ENCODE data around the gene KRT12. TPM values are rescaled to one million over a fixed set of nuclear protein-coding genes. Genes with fewer than 3 reads are reported as not detected.

Gene KRT12
- total and polyA plus RNA-seq, 9 of the 15 experiments (the other 6 are each of a cell fraction or from before 2014, with no cell fraction given) = 0.18 to 7.0 (median 2.2) TPM

GRCh38 chr17:40862985-40863733, 3.9 kb downstream of the KRT12 start:
- Histone ChIP-seq H3K27me3 (ENCODE audit: control insufficient read depth in 2 of 2, insufficient read depth in 2 of 2, low read length in 2 of 2) (no peaks in the 10 kb centered on the region), H3K4me3 (no peak overlapping the region), H3K4me2 (ENCODE audit: insufficient read depth, low read length) (no peak overlapping the region), H3K9me3 (replicated peaks; ENCODE audit: control insufficient read depth, insufficient read depth, low read depth, low read length) (no peaks in the 10 kb centered on the region), H3K4me1 (replicated peaks in 1 of 2; ENCODE audit: control insufficient read depth in 2 of 2, insufficient read depth in 2 of 2, low read length in 2 of 2) (peaks cover 0 to 13% of the 10 kb centered on the region in 2 experiments; a peak in 4 of 5 replicates), H3K36me3 (ENCODE audit: control insufficient read depth, insufficient read depth, low read length) (no peaks in the 10 kb centered on the region), H4K20me1 (replicated peaks; ENCODE audit: control insufficient read depth, insufficient read depth, low read length) (no peaks in the 10 kb centered on the region), H3K9me1 (ENCODE audit: control insufficient read depth, insufficient read depth, low read length) (no peaks in the 10 kb centered on the region), H3K79me2 (ENCODE audit: control insufficient read depth, insufficient read depth, low read length) (no peaks in the 10 kb centered on the region), H3K9ac (ENCODE audit: insufficient read depth in 1 of 2, low read depth in 2 of 2, low read length in 2 of 2) (no peak overlapping the region), H3K27ac (ENCODE audit: extremely low read depth, low read depth, low read length) (no peak overlapping the region), H2AFZ (ENCODE audit: low read depth, low read length) (no peak overlapping the region)
- CTCF ChIA-PET (ENCODE audit: low intra/inter-chr PET ratio) = no interaction called here
- 74% methylated on average over 39 of the region's 39 CpGs for WGBS (ENCODE audit: insufficient coverage, low coverage, missing lambda C conversion rate)
- intact Hi-C loops (cut with micrococcal nuclease) = no loop called here
- POLR2A ChIA-PET = interaction anchor here (0.7 kb wide), 1 partner anchor 8 kb away, joined by 3 read pairs; no protein-coding TSS in a partner anchor
- in situ Hi-C loops (cut with MboI) = no loop called here
- TF ChIP-seq ZNF280A (IDR thresholded peaks at IDR 0.05; ENCODE audit: low read depth, partially characterized antibody) (no peak), CTCF (IDR thresholded peaks at IDR 0.05 in 2 of 3, conservative IDR thresholded peaks at IDR 0.05 in 1 of 3; ENCODE audit: insufficient read depth in 2 of 3, low read depth in 1 of 3, low read length in 3 of 3) (peak; percentile 24 to 57 (median 32); a peak in 4 of 6 replicates), TARDBP (IDR thresholded peaks at IDR 0.05) (no peak), KLF16 (IDR thresholded peaks at IDR 0.05) (no peak), TCF15 (CRISPR knock-in tag; IDR thresholded peaks at IDR 0.05) (no peak), ZNF384 (IDR thresholded peaks at IDR 0.05; ENCODE audit: low read depth, low read length) (no peak), CTCFL (IDR thresholded peaks at IDR 0.05; ENCODE audit: borderline replicate concordance, insufficient read depth, low read depth, low read length, poor library complexity, severe bottlenecking) (peak; percentile 11), PRPF4 (IDR thresholded peaks at IDR 0.05; ENCODE audit: insufficient read depth, low read depth, low read length, poor library complexity, severe bottlenecking) (no peak)
- FAIRE-seq (no peak), ATAC-seq (peak; percentile 58; the same call in 2 of the 3 replicates), DNase-seq (ENCODE audit: extremely low read depth in 1 of 4, low spot score in 3 of 4) (no peak)
- no TSS peak for BruUV-seq (replicated peaks)
